ENCODE results near the gene PLEKHB2.

The PLEKHB2 gene

DNA sequence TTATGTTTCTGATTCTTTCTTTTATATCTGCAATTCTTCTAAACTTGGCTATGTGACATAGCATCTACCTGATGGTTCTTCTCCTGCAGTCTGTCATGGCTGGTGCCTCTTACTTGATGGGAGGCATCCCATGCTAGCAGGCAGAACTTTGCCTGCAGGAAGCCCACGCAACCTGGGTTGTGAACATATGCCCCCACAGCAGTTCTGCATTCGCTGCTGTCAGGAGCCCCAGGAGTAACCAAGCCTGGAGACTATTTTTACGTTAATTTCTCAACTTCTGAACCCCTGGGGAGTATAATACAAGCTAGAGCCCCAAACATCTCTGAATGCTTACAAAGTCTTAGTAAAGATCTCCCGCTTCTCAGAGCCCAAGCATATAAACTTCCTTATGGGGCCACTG, 23.9 kb upstream of the PLEKHB2 start:
- TF ChIP-seq, protein P1, sequence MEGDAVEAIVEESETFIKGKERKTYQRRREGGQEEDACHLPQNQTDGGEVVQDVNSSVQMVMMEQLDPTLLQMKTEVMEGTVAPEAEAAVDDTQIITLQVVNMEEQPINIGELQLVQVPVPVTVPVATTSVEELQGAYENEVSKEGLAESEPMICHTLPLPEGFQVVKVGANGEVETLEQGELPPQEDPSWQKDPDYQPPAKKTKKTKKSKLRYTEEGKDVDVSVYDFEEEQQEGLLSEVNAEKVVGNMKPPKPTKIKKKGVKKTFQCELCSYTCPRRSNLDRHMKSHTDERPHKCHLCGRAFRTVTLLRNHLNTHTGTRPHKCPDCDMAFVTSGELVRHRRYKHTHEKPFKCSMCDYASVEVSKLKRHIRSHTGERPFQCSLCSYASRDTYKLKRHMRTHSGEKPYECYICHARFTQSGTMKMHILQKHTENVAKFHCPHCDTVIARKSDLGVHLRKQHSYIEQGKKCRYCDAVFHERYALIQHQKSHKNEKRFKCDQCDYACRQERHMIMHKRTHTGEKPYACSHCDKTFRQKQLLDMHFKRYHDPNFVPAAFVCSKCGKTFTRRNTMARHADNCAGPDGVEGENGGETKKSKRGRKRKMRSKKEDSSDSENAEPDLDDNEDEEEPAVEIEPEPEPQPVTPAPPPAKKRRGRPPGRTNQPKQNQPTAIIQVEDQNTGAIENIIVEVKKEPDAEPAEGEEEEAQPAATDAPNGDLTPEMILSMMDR (conservative IDR thresholded peaks at IDR 0.05; ENCODE audit: low read depth, low read length) = no peak
- DNase-seq (ENCODE audit: low read depth) = no peak
- H3K4me3 ChIP-seq (ENCODE audit: low read length) = no peak overlapping the region

DNA sequence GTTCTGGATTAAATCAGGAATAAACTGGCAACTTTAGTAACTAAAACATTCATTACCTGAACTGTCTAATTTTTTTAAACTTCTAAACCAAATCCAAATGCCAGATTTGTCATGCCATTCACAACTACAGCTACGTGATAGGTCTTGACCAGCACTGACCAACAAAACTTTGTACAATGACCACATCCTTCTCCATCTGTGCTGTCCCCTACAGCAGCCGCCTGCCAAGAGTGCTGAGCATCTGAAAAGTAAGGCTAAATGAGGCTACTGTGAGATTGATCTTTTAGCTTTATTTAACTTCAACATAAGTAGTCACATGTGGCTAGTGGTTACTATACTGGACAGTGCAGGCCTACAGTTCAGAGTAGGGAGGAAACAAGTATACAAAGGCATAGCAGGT, 19.5 kb upstream of the PLEKHB2 start:
- no peak overlapping the region for H3K4me3 ChIP-seq (ENCODE audit: low read length)
- no peak for DNase-seq (ENCODE audit: low read depth)
- TF ChIP-seq, protein P1 (conservative IDR thresholded peaks at IDR 0.05; ENCODE audit: low read depth, low read length) = no peak

DNA sequence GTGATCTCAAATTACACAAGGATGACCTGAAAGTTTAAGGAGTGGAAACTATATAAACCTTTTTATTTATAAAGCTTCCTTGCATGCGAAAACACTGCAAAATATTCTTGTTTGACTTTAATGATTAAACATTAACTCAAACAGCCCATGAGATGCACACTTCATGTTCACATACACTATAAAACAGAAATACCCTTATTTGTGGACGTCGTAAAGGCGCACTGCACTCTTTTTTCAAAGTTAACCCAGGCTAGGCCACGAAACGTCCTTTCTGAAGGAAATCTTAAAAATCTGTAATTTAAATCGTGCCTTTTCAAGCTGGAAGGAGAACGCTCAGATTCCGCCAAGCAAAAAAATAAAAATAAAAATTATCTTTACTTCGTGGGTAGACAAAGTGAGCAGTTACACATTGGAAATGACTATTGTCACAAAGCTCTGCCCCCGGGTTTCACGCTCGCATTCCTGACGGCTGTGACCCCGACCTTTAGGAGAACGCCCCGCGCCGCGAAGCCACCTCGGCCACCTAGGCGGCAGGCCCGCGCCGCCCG, 12.6 kb upstream of the PLEKHB2 start:
- no peak for DNase-seq (ENCODE audit: low read depth)
- peak overlapping the region; percentile 89 for H3K4me3 ChIP-seq (ENCODE audit: low read length)
- TF ChIP-seq, protein P1 (conservative IDR thresholded peaks at IDR 0.05; ENCODE audit: low read depth, low read length) = no peak

DNA sequence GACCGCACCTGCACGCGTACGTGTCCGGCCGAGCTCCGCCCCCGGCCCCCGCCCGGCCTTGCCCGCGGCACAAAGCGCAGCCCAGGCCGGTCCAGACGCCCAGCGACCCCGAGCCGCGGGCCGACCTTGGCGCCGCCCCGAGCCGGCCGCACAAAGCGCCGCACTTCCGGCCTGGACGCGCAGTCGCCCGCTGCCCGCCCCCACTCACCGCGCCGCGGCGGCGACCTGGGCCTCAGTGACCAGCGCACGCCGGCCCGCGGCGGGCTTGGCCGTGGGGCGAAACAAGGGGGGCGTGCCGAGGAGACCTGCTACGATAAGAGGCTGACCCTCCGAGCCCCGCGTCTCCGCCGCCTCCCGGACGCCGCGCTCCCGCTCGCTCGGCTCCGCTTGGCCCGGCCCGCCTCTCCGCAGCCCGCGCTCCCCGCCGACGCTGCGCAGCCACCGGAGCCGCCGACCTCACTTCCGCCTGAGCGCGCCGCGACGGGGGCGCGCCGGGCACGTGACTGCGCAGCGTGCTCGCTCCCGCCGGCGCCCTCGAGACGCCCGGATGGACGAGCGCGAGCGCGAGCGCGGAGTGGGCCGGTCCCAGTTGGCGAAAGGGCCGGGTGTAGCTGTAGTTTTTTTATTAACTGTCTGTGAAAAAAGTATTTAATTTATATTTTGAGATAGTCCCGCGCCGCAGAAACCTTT, 12.0 kb upstream of the PLEKHB2 start, which contains the start of gene FAM168B:
Gene FAM168B, minus strand, starts transcription at position 455 of the 690 bp plus-strand sequence. CDS start 10,814 bp downstream, outside the sequence.
- TF ChIP-seq, protein P1 (conservative IDR thresholded peaks at IDR 0.05; ENCODE audit: low read depth, low read length) = no peak
- H3K4me3 ChIP-seq (ENCODE audit: low read length) = peak within 1 kb of the TSS; percentile 89

DNA sequence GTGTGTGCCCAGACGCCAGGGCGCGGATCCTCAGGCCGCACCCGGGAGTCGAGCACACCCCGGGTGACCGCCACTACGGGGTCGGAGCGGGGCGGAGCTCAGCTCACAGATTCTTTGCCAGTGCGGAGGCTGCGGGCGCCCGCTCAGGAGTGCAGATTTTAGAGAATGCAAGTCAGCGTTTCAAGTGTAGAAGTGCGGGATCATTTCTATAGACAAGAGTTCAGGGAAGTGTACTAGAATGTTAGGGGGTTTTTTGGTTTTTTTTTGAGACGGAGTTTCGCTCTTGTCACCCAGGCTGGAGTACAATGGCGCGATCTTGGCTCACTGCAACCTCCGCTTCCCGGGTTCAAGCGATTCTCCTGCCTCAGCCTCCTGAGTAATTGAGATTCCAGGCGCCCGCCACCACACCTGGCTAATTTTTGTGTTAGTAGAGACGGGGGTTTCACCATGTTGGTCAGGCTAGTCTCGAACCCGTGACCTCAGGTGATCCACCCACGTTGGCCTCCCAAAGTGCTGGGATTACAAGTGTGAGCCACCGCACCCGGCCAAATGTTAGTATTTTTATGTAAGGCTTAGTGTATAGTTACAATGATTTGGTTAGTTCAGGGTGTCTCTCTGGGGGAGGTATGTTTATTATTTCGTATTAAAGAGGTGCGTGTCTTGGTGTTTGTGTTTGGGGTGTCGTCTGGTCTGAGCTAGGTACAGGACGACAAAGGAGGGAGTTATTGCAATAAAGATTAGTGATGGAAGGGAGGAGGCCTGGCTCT, 11.3 kb upstream of the PLEKHB2 start:
- peak overlapping the region; percentile 75 for H3K4me3 ChIP-seq (ENCODE audit: low read length)
- TF ChIP-seq, protein P1 (conservative IDR thresholded peaks at IDR 0.05; ENCODE audit: low read depth, low read length) = no peak
- DNase-seq (ENCODE audit: low read depth) = no peak

More for the DNA sequence above, 12.0 kb upstream of the PLEKHB2 start, which contains the start of gene FAM168B:
- DNase-seq (ENCODE audit: low read depth) = no peak

DNA sequence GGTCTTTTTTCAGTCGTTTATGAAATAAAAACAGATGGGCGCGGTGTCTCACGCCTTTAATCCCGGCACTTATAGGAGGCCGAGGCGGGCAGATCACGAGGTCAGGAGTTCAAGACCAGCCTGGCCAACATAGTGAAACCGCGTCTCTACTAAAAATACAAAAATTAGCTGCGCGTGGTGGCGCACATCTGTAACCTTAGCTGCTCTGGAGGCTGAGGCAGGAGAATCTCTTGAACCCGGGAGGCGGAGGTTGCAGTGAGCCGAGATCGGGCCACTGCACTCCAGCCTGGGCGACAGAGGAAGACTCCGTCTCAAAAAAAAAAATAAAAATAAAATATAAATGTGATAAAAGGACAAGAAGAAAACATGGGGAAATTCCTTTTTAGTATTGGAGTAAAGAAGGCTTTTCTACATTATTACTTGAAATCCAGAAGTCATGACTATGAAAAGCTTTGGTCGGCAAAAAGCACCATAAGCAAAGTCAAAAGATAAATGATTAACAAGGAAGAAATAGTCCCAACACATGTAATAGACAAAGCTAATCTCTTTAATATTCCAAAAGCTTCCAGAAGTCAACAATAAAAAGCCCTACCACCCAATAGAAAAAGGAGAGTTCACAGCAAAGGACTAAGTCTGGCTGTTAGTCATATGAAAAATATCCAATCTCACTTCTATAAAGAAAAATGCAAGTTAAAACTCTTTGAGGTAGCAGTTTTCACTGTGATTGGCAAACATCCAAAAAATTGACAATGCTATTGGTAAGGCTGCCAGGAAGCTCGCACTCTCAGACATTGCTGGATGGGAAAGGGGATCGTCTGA, 10.5 kb upstream of the PLEKHB2 start:
- DNase-seq (ENCODE audit: low read depth) = no peak
- H3K4me3 ChIP-seq (ENCODE audit: low read length) = no peak overlapping the region
- TF ChIP-seq, protein P1 (conservative IDR thresholded peaks at IDR 0.05; ENCODE audit: low read depth, low read length) = no peak

All from retinal pigment epithelial cell (primary cell).